Measurements from ENCODE around the gene SLC35G2.
"Not testable (repeated sequence)": the region's sequence is repeated elsewhere in the genome, so short reads cannot be mapped to it uniquely, and the experiment has no call there.

Gene SLC35G2

GRCh38 chr3:136898549-136898948, 79.6 kb downstream of the SLC35G2 start:
- FAIRE-seq, result no peak
- no peak for TF ChIP-seq POLR2A (IDR thresholded peaks at IDR 0.05; ENCODE audit: low read depth, low read length)
- no peak for TF ChIP-seq POLR2AphosphoS5 (IDR thresholded peaks at IDR 0.05; ENCODE audit: low read depth, low read length)
- no peak for TF ChIP-seq TAF1 (IDR thresholded peaks at IDR 0.05; ENCODE audit: borderline replicate concordance, low read depth, low read length)

GRCh38 chr3:136898954-136899353, 80.0 kb downstream of the SLC35G2 start:
- FAIRE-seq (no peak), DNase-seq (ENCODE audit: insufficient read length) (no peak)
- TF ChIP-seq TAF1 (IDR thresholded peaks at IDR 0.05; ENCODE audit: borderline replicate concordance, low read depth, low read length) (no peak), POLR2AphosphoS5 (IDR thresholded peaks at IDR 0.05; ENCODE audit: low read depth, low read length) (no peak), POLR2A (IDR thresholded peaks at IDR 0.05; ENCODE audit: low read depth, low read length) (no peak)

More at GRCh38 chr3:136898549-136898948, 79.6 kb downstream of the SLC35G2 start:
- no peak for DNase-seq (ENCODE audit: insufficient read length)

GRCh38 chr3:136899622-136900158, 80.8 kb downstream of the SLC35G2 start:
- FAIRE-seq (no peak), DNase-seq (ENCODE audit: insufficient read length) (no peak)
- TF ChIP-seq TAF1 (IDR thresholded peaks at IDR 0.05; ENCODE audit: borderline replicate concordance, low read depth, low read length) (no peak), POLR2AphosphoS5 (IDR thresholded peaks at IDR 0.05; ENCODE audit: low read depth, low read length) (no peak), POLR2A (IDR thresholded peaks at IDR 0.05; ENCODE audit: low read depth, low read length) (no peak)

GRCh38 chr3:136900694-136901093, 81.8 kb downstream of the SLC35G2 start:
- FAIRE-seq, result peak; percentile 85
- not testable (repeated sequence) for DNase-seq (ENCODE audit: insufficient read length)

GRCh38 chr3:136901391-136901790, 82.5 kb downstream of the SLC35G2 start:
- TF ChIP-seq POLR2AphosphoS5 (IDR thresholded peaks at IDR 0.05; ENCODE audit: low read depth, low read length), result no peak

GRCh38 chr3:136902530-136902929, 83.6 kb downstream of the SLC35G2 start:
- peak; percentile 44 for FAIRE-seq
- DNase-seq (ENCODE audit: insufficient read length), result not testable (repeated sequence)

More at GRCh38 chr3:136901391-136901790, 82.5 kb downstream of the SLC35G2 start:
- DNase-seq (ENCODE audit: insufficient read length), result no peak
- FAIRE-seq, result no peak

GRCh38 chr3:136903899-136904298, 85.0 kb downstream of the SLC35G2 start:
- no peak for TF ChIP-seq POLR2A (IDR thresholded peaks at IDR 0.05; ENCODE audit: low read depth, low read length)
- TF ChIP-seq POLR2AphosphoS5 (IDR thresholded peaks at IDR 0.05; ENCODE audit: low read depth, low read length), result no peak
- TF ChIP-seq TAF1 (IDR thresholded peaks at IDR 0.05; ENCODE audit: borderline replicate concordance, low read depth, low read length), result no peak
- DNase-seq (ENCODE audit: insufficient read length) (no peak), FAIRE-seq (no peak)

- no peak for DNase-seq (ENCODE audit: insufficient read length)
- TF ChIP-seq POLR2AphosphoS5 (IDR thresholded peaks at IDR 0.05; ENCODE audit: low read depth, low read length) (no peak), TAF1 (IDR thresholded peaks at IDR 0.05; ENCODE audit: borderline replicate concordance, low read depth, low read length) (no peak), POLR2A (IDR thresholded peaks at IDR 0.05; ENCODE audit: low read depth, low read length) (no peak)
- no peak for FAIRE-seq
Observed at GRCh38 chr3:136904746-136905145, 85.8 kb downstream of the SLC35G2 start.

All from GM12892 (cell line).